HepG2 (cell line): Measurements from ENCODE around the gene CCK. TPM values are rescaled to one million over a fixed set of nuclear protein-coding genes. Genes with fewer than 3 reads are reported as not detected.

Experiments
- ATAC-seq: fragments of 200-7000 bp; cut with Tn5 transposase; 3 replicates; pipeline ENCODE4 v1.9.1; 2020; ENCODE audit warnings: mild to moderate bottlenecking, moderate library complexity
- BruUV-seq: library from RNA; stranded (reverse); fragments of 400-500 nt; replicated peaks from 2 replicates; lab custom pipeline; 2021; lab: Mats Ljungman, UMichigan
- CTCF ChIA-PET: fragments of 300-600 bp; formaldehyde crosslinking; extraction: SDS; loops from one replicate; lab custom pipeline; 2021; ENCODE audit warnings: low total read pairs, inconsistent platforms, low intra/inter-chr PET ratio; lab: Yijun Ruan, JAX
- POLR2A ChIA-PET: fragments of 350-600 bp; sonication (Branson Sonifier 250); formaldehyde crosslinking; loops from one replicate; lab custom pipeline; 2020; ENCODE audit warnings: antibody characterized with exemption, inconsistent platforms; lab: Yijun Ruan, JAX
- DNase-seq: peaks from one replicate; pipeline ENCODE4 v3.0.0-alpha.2; 2015; ENCODE audit warnings: low spot score
- FAIRE-seq: peaks from 3 replicates; lab custom pipeline; 2011; peaks lifted over from hg19 to GRCh38; lab: Jason Lieb, UNC
- H2AFZ ChIP-seq: one replicate; pipeline ENCODE4 v1.6.1; 2011; ENCODE audit warnings: low read length, inconsistent platforms
- H3K27ac ChIP-seq: fragments of 300-600 bp; 3 replicates; pipeline ENCODE4 v1.8.0; 2011; ENCODE audit warnings: mixed run types, mild to moderate bottlenecking, mixed read lengths, low read length, inconsistent platforms; ENCODE audit not compliant: insufficient read depth; ENCODE audit errors: extremely low read length
- H3K27me3 ChIP-seq, 2 experiments: fragments of 200-600 bp in 1 of 2; 2 replicates in 1 of 2; 3 replicates in 1 of 2; pipeline versions ENCODE4 v1.6.0 to v1.8.0; 2011; ENCODE audit warnings: low read length in 2 of 2, mild to moderate bottlenecking in 2 of 2, moderate library complexity in 2 of 2, inconsistent platforms in 1 of 2; ENCODE audit not compliant: insufficient read depth in 2 of 2, control insufficient read depth in 1 of 2
- H3K36me3 ChIP-seq, 2 experiments: fragments of 200-600 bp in 1 of 2; replicated peaks in 1 of 2; 2 replicates in 1 of 2; 3 replicates in 1 of 2; pipeline versions ENCODE4 v1.5.1 to v1.8.0; 2011; ENCODE audit warnings: low read length in 2 of 2, inconsistent platforms in 1 of 2; ENCODE audit not compliant: insufficient read depth in 2 of 2, control insufficient read depth in 1 of 2
- H3K4me1 ChIP-seq: 2 replicates; pipeline ENCODE4 v1.5.1; 2012; ENCODE audit warnings: low read length, inconsistent platforms; ENCODE audit not compliant: insufficient read depth
- H3K4me2 ChIP-seq: 2 replicates; pipeline ENCODE4 v1.6.0; 2011; ENCODE audit warnings: low read depth, low read length, inconsistent platforms
- H3K4me3 ChIP-seq, 3 experiments: fragments of 200-600 bp in 1 of 3; sonication (generic), shearing (Covaris generic) in 1 of 3; replicated peaks in 1 of 3; 2 replicates each; pipeline ENCODE4 v1.5.1; 2011 to 2016; ENCODE audit warnings: low read length in 3 of 3, inconsistent platforms in 2 of 3, low read depth in 2 of 3, mild to moderate bottlenecking in 2 of 3, control low read depth in 1 of 3, mixed read lengths in 1 of 3; ENCODE audit not compliant: insufficient read depth in 1 of 3
- H3K79me2 ChIP-seq: one replicate; pipeline ENCODE4 v1.6.1; 2011; ENCODE audit warnings: low read length, inconsistent platforms; ENCODE audit not compliant: insufficient read depth
- H3K9ac ChIP-seq: 2 replicates; pipeline ENCODE4 v1.6.0; 2011; ENCODE audit warnings: mild to moderate bottlenecking, low read depth, low read length, inconsistent platforms; ENCODE audit not compliant: insufficient read depth
- H3K9me3 ChIP-seq: 2 replicates; pipeline ENCODE4 v1.5.1; 2012; ENCODE audit warnings: mild to moderate bottlenecking, low read length
- H4K20me1 ChIP-seq: 2 replicates; pipeline ENCODE4 v1.6.0; 2011; ENCODE audit warnings: inconsistent platforms, mild to moderate bottlenecking, low read length, moderate library complexity; ENCODE audit not compliant: insufficient read depth
- NCOA1 ChIP-seq: sonication (generic); formaldehyde crosslinking; IDR thresholded peaks from 2 replicates; pipeline ENCODE4 v1.9.0; 2021; ENCODE audit warnings: missing genetic modification reagents
- NFRKB ChIP-seq: fragments of 450-650 bp; IDR thresholded peaks from 2 replicates; pipeline ENCODE4 v1.6.1; 2017
- REL ChIP-seq: sonication (generic); formaldehyde crosslinking; conservative IDR thresholded peaks from 2 replicates; pipeline ENCODE4 v1.8.0; 2022; ENCODE audit warnings: mild to moderate bottlenecking, missing genetic modification reagents, moderate library complexity
- ZNF574 ChIP-seq: sonication (generic); formaldehyde crosslinking; IDR thresholded peaks from 2 replicates; pipeline ENCODE4 v1.4.0; 2020; ENCODE audit warnings: missing genetic modification reagents
- ZNF660 ChIP-seq: sonication (generic); formaldehyde crosslinking; IDR thresholded peaks from 2 replicates; pipeline ENCODE4 v1.5.1; 2020; ENCODE audit warnings: mild to moderate bottlenecking, low read depth, missing genetic modification reagents, borderline replicate concordance
- WGBS: methylation state at CpG from one replicate; pipeline ENCODE4 v1.1.6; 2017; ENCODE audit warnings: low lambda C conversion rate; 5-methylcytosine and 5-hydroxymethylcytosine counted together
- in situ Hi-C: cut with HindIII; loops from 2 replicates; pipeline ENCODE4 v1.10.0; 2017; ENCODE audit warnings: low pct_unique_long_range_greater_than_20kb; ENCODE audit not compliant: extremely low pct_ligation_motif_present
- intact Hi-C: fragments of 100-400 bp; cut with micrococcal nuclease; formaldehyde crosslinking; loops from one replicate; pipeline ENCODE4 v1.10.0; 2022; ENCODE audit not compliant: unreplicated experiment
- polyA plus RNA-seq, 8 experiments: library from polyadenylated mRNA; depleted of rRNA in 3 of 8; stranded (reverse) in 7 of 8; unstranded in 1 of 8; fragments of >200 nt; fragmentation: Illumina TruSeq in 4 of 8; extraction: Trizol in 4 of 8; gene quantifications; 2 replicates each; pipeline versions ENCODE4 v1.2.1 to v1.2.3, GENCODE V29; 2011 to 2016; ENCODE audit warnings: low read depth in 4 of 8, missing spikeins in 1 of 8, mixed read lengths in 1 of 8; ENCODE audit not compliant: insufficient read depth in 1 of 8
- total RNA-seq, 5 experiments: library from RNA; depleted of rRNA; stranded (reverse); fragments of >200 nt; fragmentation: Illumina TruSeq; extraction: Trizol; gene quantifications; 2 replicates each; pipeline ENCODE4 v1.2.3, GENCODE V29; 2016; ENCODE audit warnings: low read depth in 1 of 5
- TF ChIP-seq, protein P1 (sequence below): sonication (generic); formaldehyde crosslinking; IDR thresholded peaks from 2 replicates; pipeline ENCODE4 v1.4.0; 2020; ENCODE audit warnings: missing genetic modification reagents
- TF ChIP-seq, protein P2 (sequence below): IDR thresholded peaks from 2 replicates; pipeline ENCODE4 v1.6.1; 2018; ENCODE audit warnings: missing genetic modification reagents, mild to moderate bottlenecking, missing compliant biosample characterization

Gene CCK
- total and polyA plus RNA-seq, 2 of the 13 experiments (the other 11 are each of a cell fraction or from before 2014, with no cell fraction given) = not detected

DNA sequence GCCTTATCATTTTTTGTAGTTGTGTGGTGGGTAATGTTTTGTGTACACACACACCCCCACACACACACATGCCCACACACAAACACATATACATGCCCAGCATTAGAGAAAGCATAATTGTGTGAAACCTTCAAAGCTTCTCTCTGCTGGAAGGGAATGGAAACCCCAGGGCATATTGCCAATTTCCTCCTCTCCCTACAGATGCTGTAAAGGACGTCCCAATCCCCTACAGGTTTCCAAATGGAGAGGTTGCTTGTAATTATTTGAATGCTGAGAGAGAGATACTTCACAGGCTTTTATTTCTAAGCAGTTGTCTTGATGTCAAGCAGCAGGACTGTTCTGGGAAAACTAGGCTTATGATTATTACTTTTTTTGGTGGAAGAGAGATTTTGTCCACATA, 23.0 kb upstream of the CCK start (continued):
- TF ChIP-seq ZNF574 (no peak), NFRKB (no peak)

- Histone ChIP-seq H4K20me1 (no peaks in the 10 kb centered on the region), H3K27me3 (no peaks in the 10 kb centered on the region), H3K4me3 (no peak overlapping the region), H3K4me2 (no peak overlapping the region), H2AFZ (no peak overlapping the region), H3K27ac (no peak overlapping the region), H3K9me3 (no peaks in the 10 kb centered on the region), H3K4me1 (peaks cover 16% of the 10 kb centered on the region), H3K79me2 (no peaks in the 10 kb centered on the region), H3K9ac (no peak overlapping the region), H3K36me3 (no peaks in the 10 kb centered on the region)
- no peak for DNase-seq
- ChIA-PET CTCF (no interaction called here), POLR2A (no interaction called here)
- BruUV-seq = no TSS peak
- in situ Hi-C loops = no loop called here
- 95% methylated on average over 2 of the region's 2 CpGs for WGBS
- no peak for TF ChIP-seq NCOA1
- TF ChIP-seq, protein P1, sequence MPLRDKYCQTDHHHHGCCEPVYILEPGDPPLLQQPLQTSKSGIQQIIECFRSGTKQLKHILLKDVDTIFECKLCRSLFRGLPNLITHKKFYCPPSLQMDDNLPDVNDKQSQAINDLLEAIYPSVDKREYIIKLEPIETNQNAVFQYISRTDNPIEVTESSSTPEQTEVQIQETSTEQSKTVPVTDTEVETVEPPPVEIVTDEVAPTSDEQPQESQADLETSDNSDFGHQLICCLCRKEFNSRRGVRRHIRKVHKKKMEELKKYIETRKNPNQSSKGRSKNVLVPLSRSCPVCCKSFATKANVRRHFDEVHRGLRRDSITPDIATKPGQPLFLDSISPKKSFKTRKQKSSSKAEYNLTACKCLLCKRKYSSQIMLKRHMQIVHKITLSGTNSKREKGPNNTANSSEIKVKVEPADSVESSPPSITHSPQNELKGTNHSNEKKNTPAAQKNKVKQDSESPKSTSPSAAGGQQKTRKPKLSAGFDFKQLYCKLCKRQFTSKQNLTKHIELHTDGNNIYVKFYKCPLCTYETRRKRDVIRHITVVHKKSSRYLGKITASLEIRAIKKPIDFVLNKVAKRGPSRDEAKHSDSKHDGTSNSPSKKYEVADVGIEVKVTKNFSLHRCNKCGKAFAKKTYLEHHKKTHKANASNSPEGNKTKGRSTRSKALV (CRISPR knock-in tag) = no peak
- TF ChIP-seq ZNF660 (CRISPR knock-in tag) = no peak
- TF ChIP-seq REL (CRISPR knock-in tag) = no peak
- TF ChIP-seq, protein P2, sequence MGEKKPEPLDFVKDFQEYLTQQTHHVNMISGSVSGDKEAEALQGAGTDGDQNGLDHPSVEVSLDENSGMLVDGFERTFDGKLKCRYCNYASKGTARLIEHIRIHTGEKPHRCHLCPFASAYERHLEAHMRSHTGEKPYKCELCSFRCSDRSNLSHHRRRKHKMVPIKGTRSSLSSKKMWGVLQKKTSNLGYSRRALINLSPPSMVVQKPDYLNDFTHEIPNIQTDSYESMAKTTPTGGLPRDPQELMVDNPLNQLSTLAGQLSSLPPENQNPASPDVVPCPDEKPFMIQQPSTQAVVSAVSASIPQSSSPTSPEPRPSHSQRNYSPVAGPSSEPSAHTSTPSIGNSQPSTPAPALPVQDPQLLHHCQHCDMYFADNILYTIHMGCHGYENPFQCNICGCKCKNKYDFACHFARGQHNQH (CRISPR knock-in tag) = no peak
- no peak; the same call in 2 of the 3 replicates for ATAC-seq
- intact Hi-C loops = no loop called here
- no peak for FAIRE-seq
Observed at GRCh38 chr3:42288385-42288784, 22.4 kb upstream of the CCK start.
